CD4-positive, alpha-beta T cell treated with Interferon gamma for 1 hour (primary cell): Measurements from ENCODE around the gene RGS12.

ENCODE experiments used
- DNase-seq: peaks from one replicate; pipeline ENCODE4 v3.0.0-alpha.2; 2020

RGS12 gene

GRCh38 chr4:3311489-3312171, 18.8 kb downstream of the RGS12 start:
- no peak for DNase-seq

- no peak for DNase-seq
Observed at GRCh38 chr4:3312362-3312761, 19.5 kb downstream of the RGS12 start.

- DNase-seq: no peak
Observed at GRCh38 chr4:3313139-3313538, 20.3 kb downstream of the RGS12 start.

- no peak for DNase-seq
Observed at GRCh38 chr4:3313556-3314228, 20.9 kb downstream of the RGS12 start.

- DNase-seq: no peak
Observed at GRCh38 chr4:3314706-3315260, 22.0 kb downstream of the RGS12 start.

GRCh38 chr4:3315566-3315965, 22.7 kb downstream of the RGS12 start:
- no peak for DNase-seq

- DNase-seq: no peak
Observed at GRCh38 chr4:3316146-3316545, 23.3 kb downstream of the RGS12 start.

- no peak for DNase-seq
Observed at GRCh38 chr4:3317011-3317655, 24.3 kb downstream of the RGS12 start.

GRCh38 chr4:3317656-3318211, 24.9 kb downstream of the RGS12 start:
- no peak for DNase-seq

- DNase-seq: no peak
Observed at GRCh38 chr4:3318561-3319021, 25.8 kb downstream of the RGS12 start.

- no peak for DNase-seq
Observed at GRCh38 chr4:3320361-3321023, 27.7 kb downstream of the RGS12 start.

GRCh38 chr4:3321295-3321889, 28.6 kb downstream of the RGS12 start:
- no peak for DNase-seq

- DNase-seq: no peak
Observed at GRCh38 chr4:3322059-3322550, 29.3 kb downstream of the RGS12 start.

GRCh38 chr4:3323071-3323481, 30.3 kb downstream of the RGS12 start:
- no peak for DNase-seq

- DNase-seq: no peak
Observed at GRCh38 chr4:3324093-3324815, 31.4 kb downstream of the RGS12 start.

GRCh38 chr4:3328814-3329663, 36.2 kb downstream of the RGS12 start:
- DNase-seq: no peak

- no peak for DNase-seq
Observed at GRCh38 chr4:3329887-3330286, 37.1 kb downstream of the RGS12 start.

GRCh38 chr4:3330707-3331106, 37.9 kb downstream of the RGS12 start:
- no peak for DNase-seq

GRCh38 chr4:3331511-3332394, 38.9 kb downstream of the RGS12 start:
- no peak for DNase-seq

GRCh38 chr4:3332498-3332897, 39.7 kb downstream of the RGS12 start:
- no peak for DNase-seq
